ENCODE data around the gene SLC50A1.

Gene SLC50A1

DNA sequence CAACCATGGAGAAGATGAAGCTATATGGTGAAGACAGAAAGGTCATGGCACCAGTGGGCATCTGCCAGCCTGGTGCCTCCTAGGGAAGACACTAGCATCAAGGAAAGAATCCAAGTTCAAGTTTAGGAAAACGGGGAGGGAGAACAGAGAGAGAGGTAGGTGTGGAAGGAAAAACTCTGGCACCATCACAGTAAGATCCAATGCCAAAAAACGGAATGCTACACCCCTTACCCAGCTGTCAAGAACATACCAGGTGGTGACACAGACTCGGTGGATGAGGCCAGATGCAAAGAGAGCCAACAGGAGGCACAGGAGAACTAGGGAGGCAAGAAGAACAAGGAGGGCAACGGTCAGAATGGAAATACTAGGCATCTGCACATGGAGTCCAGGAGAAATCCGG is 33.9 kb downstream of the SLC50A1 start:
- no peaks in the 10 kb centered on the region for H3K27me3 ChIP-seq (ENCODE audit: insufficient read depth, low read depth)
- TF ChIP-seq, protein P1, sequence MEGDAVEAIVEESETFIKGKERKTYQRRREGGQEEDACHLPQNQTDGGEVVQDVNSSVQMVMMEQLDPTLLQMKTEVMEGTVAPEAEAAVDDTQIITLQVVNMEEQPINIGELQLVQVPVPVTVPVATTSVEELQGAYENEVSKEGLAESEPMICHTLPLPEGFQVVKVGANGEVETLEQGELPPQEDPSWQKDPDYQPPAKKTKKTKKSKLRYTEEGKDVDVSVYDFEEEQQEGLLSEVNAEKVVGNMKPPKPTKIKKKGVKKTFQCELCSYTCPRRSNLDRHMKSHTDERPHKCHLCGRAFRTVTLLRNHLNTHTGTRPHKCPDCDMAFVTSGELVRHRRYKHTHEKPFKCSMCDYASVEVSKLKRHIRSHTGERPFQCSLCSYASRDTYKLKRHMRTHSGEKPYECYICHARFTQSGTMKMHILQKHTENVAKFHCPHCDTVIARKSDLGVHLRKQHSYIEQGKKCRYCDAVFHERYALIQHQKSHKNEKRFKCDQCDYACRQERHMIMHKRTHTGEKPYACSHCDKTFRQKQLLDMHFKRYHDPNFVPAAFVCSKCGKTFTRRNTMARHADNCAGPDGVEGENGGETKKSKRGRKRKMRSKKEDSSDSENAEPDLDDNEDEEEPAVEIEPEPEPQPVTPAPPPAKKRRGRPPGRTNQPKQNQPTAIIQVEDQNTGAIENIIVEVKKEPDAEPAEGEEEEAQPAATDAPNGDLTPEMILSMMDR (conservative IDR thresholded peaks at IDR 0.05; ENCODE audit: low read depth, low read length): 0 out of 2 replicates have a peak, but pooled peaks have one; percentile 25
- no peak overlapping the region for H3K4me2 ChIP-seq
- H3K79me2 ChIP-seq (ENCODE audit: insufficient read depth, low read depth): peaks cover 18% of the 10 kb centered on the region
- H3K9ac ChIP-seq: no peak overlapping the region
- no peak overlapping the region for H3K4me3 ChIP-seq (IDR thresholded peaks at IDR 0.05; ENCODE audit: insufficient read depth, low read depth, low read length)
- H3K4me1 ChIP-seq (ENCODE audit: low read depth, poor library complexity, severe bottlenecking): peaks cover 24% of the 10 kb centered on the region
- H3K27ac ChIP-seq: no peak overlapping the region
- H2AFZ ChIP-seq (ENCODE audit: low read depth): no peak overlapping the region
- H3K36me3 ChIP-seq (ENCODE audit: insufficient read depth): no peaks in the 10 kb centered on the region; the same call in 1 of the 2 replicates
- H4K20me1 ChIP-seq (ENCODE audit: insufficient read depth): no peaks in the 10 kb centered on the region

DNA sequence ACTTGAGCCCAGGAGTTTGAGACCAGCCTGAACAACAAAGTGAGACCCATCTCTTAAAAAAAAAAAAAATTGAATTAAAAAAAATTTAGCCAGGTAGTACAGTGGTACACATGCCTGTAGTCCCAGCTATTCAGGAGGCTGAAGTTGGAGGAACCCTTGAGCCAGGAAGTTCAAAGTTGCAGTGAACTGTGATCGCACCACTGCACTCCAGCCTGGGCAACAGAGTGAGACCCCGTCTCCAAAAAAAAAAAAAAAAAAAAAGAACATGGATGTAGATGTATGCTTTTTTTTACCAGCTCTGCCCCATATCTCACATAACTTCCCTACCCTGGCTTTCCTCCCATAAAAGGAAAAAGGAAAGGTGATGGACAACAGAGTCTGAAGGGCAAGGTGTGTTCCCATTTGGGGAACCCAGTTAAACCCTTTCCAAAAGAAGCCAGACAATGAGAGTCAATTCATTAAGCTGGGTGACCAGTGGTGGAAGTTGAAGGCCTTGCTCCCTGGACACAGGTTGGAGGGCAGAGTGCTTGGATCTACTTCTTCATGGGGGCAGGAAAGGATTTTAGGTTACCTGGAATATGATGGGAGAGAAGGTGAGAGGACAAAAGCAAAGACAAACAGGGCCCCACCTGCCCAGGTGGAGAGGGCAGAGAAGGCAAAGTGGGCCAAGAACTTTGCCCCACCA is 34.6 kb downstream of the SLC50A1 start:
- Histone ChIP-seq H3K27me3 (ENCODE audit: insufficient read depth, low read depth) (no peaks in the 10 kb centered on the region), H4K20me1 (ENCODE audit: insufficient read depth) (no peaks in the 10 kb centered on the region), H3K36me3 (ENCODE audit: insufficient read depth) (no peaks in the 10 kb centered on the region; the same call in 1 of the 2 replicates), H3K4me2 (no peak overlapping the region), H3K9ac (no peak overlapping the region), H3K79me2 (ENCODE audit: insufficient read depth, low read depth) (peaks cover 18% of the 10 kb centered on the region), H2AFZ (ENCODE audit: low read depth) (no peak overlapping the region), H3K27ac (no peak overlapping the region), H3K4me1 (ENCODE audit: low read depth, poor library complexity, severe bottlenecking) (peaks cover 28% of the 10 kb centered on the region), H3K4me3 (IDR thresholded peaks at IDR 0.05; ENCODE audit: insufficient read depth, low read depth, low read length) (no peak overlapping the region)
- TF ChIP-seq, protein P1 (conservative IDR thresholded peaks at IDR 0.05; ENCODE audit: low read depth, low read length): no peak

DNA sequence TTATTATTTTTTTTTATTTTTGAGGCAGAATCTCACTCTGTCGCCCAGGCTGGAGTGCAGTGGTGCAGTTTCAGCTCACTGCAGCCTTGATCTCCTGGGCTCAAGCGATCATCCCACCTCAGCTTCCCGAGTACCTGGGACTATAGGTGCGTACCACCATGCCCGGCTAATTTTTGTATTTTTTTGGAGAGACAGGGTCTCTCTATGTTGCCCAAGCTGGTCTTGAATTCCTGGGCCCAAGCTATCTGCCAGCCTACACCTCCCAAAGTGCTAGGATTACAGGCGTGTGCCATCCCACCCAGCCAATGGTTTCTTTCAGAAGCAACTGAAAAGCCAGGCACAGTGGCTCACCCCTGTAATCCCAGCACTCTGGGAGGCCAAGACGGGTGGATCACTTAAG is 35.2 kb downstream of the SLC50A1 start:
- Histone ChIP-seq H3K27me3 (ENCODE audit: insufficient read depth, low read depth) (no peaks in the 10 kb centered on the region), H3K4me1 (ENCODE audit: low read depth, poor library complexity, severe bottlenecking) (peaks cover 32% of the 10 kb centered on the region), H3K36me3 (ENCODE audit: insufficient read depth) (no peaks in the 10 kb centered on the region; the same call in 1 of the 2 replicates), H3K4me2 (no peak overlapping the region), H3K4me3 (IDR thresholded peaks at IDR 0.05; ENCODE audit: insufficient read depth, low read depth, low read length) (no peak overlapping the region), H3K79me2 (ENCODE audit: insufficient read depth, low read depth) (peaks cover 18% of the 10 kb centered on the region), H4K20me1 (ENCODE audit: insufficient read depth) (no peaks in the 10 kb centered on the region), H3K27ac (no peak overlapping the region), H2AFZ (ENCODE audit: low read depth) (no peak overlapping the region), H3K9ac (no peak overlapping the region)
- TF ChIP-seq, protein P1 (conservative IDR thresholded peaks at IDR 0.05; ENCODE audit: low read depth, low read length): no peak; the same call in 1 of the 2 replicates

DNA sequence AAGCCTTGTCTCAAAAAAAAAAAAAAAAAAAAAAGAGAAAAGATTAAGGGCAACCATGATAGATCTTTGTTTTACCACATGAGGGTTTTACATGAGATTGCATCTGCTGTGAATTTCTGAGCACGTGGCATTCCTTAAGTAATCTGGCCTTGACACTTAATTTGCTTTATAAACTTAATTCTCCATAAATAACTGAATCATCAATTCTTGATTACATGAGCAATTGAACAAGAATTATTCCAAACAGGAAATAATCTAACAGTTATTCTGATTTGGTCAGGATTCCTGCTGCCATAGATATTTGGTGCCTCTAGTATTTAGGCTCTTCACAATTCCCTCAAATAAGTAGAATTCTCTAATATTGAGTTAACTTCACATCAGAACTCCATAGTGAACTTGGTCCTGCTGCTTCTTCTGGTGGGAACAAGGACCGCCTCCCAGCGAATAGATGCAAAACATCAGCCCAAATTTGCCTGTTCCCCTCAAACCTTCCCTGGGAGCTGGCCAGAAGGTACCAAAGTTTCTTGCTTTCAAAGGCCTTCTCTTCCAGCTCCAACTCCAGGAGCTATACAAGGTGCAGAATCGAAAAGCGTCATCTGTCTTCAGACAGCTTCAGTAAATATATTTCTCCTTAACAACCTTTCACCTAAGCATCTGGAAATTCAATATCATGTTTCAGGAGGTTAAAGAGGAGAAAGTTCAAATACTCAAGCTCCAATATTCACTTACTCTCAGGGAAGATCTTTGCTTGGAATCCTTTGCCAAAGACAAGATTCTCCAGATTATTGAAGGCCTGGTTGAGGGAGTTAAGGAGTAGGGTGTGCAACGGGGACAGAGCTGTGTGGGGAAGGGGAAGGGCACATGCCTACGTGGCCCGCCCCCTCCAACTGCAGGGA is 36.4 kb downstream of the SLC50A1 start:
- Histone ChIP-seq H3K36me3 (ENCODE audit: insufficient read depth) (no peaks in the 10 kb centered on the region; the same call in 1 of the 2 replicates), H3K27ac (peak overlapping the region; percentile 53), H3K27me3 (ENCODE audit: insufficient read depth, low read depth) (no peaks in the 10 kb centered on the region), H3K4me3 (IDR thresholded peaks at IDR 0.05; ENCODE audit: insufficient read depth, low read depth, low read length) (peak overlapping the region; percentile 92), H4K20me1 (ENCODE audit: insufficient read depth) (no peaks in the 10 kb centered on the region), H3K4me2 (peak overlapping the region; percentile 97), H3K9ac (peak overlapping the region; percentile 74), H2AFZ (ENCODE audit: low read depth) (peak overlapping the region; percentile 68), H3K79me2 (ENCODE audit: insufficient read depth, low read depth) (peaks cover 18% of the 10 kb centered on the region), H3K4me1 (ENCODE audit: low read depth, poor library complexity, severe bottlenecking) (peaks cover 45% of the 10 kb centered on the region)
- TF ChIP-seq, protein P1 (conservative IDR thresholded peaks at IDR 0.05; ENCODE audit: low read depth, low read length): no peak
